ENCODE measurements around the gene IFNG-AS1. TPM values are rescaled to one million over a fixed set of nuclear protein-coding genes. Genes with fewer than 3 reads are reported as not detected.

IFNG-AS1 gene
- total RNA-seq (1 to 10 TPM in 2 of 10 donors, under 1 TPM in 5, not detected in 3; 0.13 to 1.7 (median 0.46) TPM), polyA plus RNA-seq (under 1 TPM in 1 of 2 donors, not detected in 1; 0.37 TPM)
- long read RNA-seq, donor 1, result 0 reads
- long read RNA-seq, donor 2, result 0 reads
- long read RNA-seq, donor 3, result 0 reads

DNA sequence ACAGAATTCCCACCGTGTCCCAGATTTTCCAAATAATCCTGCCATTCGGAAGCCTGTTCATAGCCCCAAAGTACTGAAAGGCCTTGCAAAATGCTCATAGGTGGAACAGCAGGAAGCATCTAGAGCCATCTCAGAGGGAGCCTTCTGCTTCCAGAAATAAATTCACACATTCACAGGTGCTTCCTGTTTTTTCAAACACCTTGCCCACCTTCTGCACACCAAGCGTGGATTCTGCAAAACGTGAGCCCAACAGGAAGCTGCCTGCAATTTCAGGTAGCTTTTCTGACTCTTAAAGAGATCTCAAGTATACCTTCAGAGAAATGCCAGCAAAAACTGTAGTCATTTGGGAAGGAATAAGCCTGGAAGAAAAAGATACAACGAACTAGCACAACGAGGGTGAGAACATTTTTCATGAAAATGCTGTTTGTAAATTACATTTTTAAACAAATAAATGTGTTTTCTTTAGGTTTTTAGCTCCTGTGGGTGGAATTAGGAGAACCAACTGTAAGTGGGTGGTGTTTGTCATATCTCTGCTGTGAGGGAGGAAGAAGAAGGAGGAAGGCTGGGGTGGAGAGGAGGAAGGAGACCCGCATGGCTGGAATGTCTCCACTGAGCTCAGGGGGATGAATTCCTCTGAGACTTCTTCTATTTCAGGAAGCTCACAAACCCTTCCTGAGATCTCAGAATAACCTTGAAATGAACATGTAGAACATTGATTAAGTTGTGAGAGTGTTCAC is at the start of gene IFNG-AS1:
Gene IFNG-AS1 (plus strand): TSS at position 264 of the 737 bp plus-strand sequence.
- TF ChIP-seq, protein P1, sequence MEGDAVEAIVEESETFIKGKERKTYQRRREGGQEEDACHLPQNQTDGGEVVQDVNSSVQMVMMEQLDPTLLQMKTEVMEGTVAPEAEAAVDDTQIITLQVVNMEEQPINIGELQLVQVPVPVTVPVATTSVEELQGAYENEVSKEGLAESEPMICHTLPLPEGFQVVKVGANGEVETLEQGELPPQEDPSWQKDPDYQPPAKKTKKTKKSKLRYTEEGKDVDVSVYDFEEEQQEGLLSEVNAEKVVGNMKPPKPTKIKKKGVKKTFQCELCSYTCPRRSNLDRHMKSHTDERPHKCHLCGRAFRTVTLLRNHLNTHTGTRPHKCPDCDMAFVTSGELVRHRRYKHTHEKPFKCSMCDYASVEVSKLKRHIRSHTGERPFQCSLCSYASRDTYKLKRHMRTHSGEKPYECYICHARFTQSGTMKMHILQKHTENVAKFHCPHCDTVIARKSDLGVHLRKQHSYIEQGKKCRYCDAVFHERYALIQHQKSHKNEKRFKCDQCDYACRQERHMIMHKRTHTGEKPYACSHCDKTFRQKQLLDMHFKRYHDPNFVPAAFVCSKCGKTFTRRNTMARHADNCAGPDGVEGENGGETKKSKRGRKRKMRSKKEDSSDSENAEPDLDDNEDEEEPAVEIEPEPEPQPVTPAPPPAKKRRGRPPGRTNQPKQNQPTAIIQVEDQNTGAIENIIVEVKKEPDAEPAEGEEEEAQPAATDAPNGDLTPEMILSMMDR (IDR thresholded peaks at IDR 0.05), result no peak

DNA sequence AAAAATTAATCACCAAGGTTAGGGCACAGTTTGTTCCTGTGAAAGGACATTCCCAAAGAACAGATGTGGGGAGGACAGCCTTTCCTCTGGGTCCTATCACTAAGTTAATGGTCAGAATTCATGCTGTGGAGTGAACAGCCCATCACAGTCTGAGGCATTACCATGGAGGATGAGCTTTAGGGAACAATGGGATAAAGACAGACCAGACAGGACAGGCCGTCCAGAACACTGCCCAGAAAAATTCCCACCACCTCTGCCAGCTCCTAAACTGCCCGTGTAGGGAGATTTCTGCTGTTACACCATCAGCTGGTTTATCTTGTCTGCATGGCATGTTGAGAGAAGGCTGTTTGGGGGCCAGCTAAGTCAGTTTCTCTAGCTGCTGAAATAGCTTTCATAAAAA is 49.6 kb upstream of the IFNG-AS1 start:
- DNase-seq (no peak), ATAC-seq (peak in 7 of 8 donors; percentile 34 to 93 (median 56))
- intact Hi-C loops (cut with DNase I), result loop anchor here in 9 of 10 donors (5.0 to 10.0 kb wide), 12 partner anchors 152 to 587 kb away; partner anchors contain the start of gene DYRK2 (in 2 of the 9)
- Histone ChIP-seq H3K36me3 (no peaks in the 10 kb centered on the region), H3K27me3 (no peaks in the 10 kb centered on the region), H3K27ac (peak overlapping the region in 6 of 10 donors; percentile 19 to 67 (median 39)), H3K4me1 (peaks cover 0 to 26% (median 8%) of the 10 kb centered on the region in 9 donors), H3K9me3 (no peaks in the 10 kb centered on the region), H3K4me3 (no peak overlapping the region)
- 40 to 44% methylated on average over 2 of the region's 2 CpGs for WGBS, 2 donors
- TF ChIP-seq, protein P1 (IDR thresholded peaks at IDR 0.05), result no peak

More for the DNA sequence above, at the start of gene IFNG-AS1:
- ATAC-seq (no peak), DNase-seq (no peak)
- Histone ChIP-seq H3K27me3 (peaks cover 0 to 6% (median 0%) of the 10 kb centered on the region in 7 donors), H3K36me3 (no peaks in the 10 kb centered on the region), H3K27ac (peak within 1 kb of the TSS in 1 of 10 donors; percentile 63), H3K4me1 (no peaks in the 10 kb centered on the region), H3K9me3 (no peaks in the 10 kb centered on the region), H3K4me3 (peak within 1 kb of the TSS in 1 of 10 donors; percentile 26)
- 47 to 57% methylated on average over 7 of the region's 7 CpGs for WGBS, 2 donors
- intact Hi-C loops (cut with DNase I), result no loop called here

DNA sequence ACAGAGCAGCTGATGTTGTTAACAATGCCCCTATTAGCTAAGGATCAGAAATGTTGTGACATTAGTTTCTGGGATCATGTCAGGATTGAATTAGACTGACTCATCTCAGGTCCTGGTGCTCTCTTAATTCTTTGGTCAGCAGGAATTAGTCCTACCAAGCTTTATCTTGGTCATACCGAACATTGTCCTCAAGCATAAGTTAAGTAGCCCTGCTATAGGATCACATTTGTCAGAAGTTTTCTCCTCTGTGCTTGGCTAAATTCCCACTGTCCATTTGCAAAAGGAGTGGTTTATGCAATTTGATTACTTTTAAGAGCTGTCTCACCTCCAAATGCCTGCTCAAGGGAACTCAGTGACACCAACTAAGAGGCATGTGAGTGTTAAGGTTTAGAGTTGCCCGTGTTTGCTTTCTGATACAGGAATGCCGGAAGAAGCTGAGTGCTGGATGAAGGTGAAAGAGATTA is 48.4 kb upstream of the IFNG-AS1 start:
- H3K9me3 ChIP-seq, result no peaks in the 10 kb centered on the region
- H3K27me3 ChIP-seq, result no peaks in the 10 kb centered on the region
- H3K36me3 ChIP-seq, result no peaks in the 10 kb centered on the region
- WGBS, 2 donors, result 28 to 39% methylated on average over 3 of the region's 3 CpGs
- no peak overlapping the region for H3K4me3 ChIP-seq
- intact Hi-C loops (cut with DNase I), result loop anchor here in 9 of 10 donors (5.0 to 10.0 kb wide), 10 partner anchors 154 to 589 kb away; partner anchors contain the start of gene DYRK2 (in 2 of the 9)
- TF ChIP-seq, protein P1 (IDR thresholded peaks at IDR 0.05), result no peak
- DNase-seq, result no peak
- H3K4me1 ChIP-seq, result peaks cover 0 to 26% (median 8%) of the 10 kb centered on the region in 9 donors
- peak in 1 of 8 donors; percentile 35 for ATAC-seq
- peak overlapping the region in 5 of 10 donors; percentile 23 to 67 (median 52) for H3K27ac ChIP-seq

DNA sequence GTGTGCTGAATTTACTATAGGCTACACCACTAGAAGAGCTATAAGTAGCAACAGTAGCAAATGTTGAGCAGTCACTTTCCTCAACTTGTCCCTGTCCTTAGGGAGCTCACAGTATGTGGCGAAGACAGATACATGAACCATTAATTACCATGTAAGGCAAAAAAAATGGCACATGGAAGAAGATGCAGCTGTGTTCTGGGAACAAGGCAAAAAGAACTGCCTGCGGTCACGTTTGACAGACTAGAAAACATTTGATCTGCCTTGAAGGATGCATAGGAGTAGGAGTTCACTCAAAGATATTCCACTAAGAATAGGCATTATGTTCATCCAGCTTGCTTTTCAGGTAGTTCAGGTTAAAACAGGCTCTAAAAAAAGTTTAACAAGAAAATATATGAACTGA is 46.5 kb upstream of the IFNG-AS1 start:
- WGBS, 2 donors, result 66 to 81% methylated on average over 3 of the region's 3 CpGs
- H3K36me3 ChIP-seq, result no peaks in the 10 kb centered on the region
- no peaks in the 10 kb centered on the region for H3K27me3 ChIP-seq
- no peak for DNase-seq
- no peaks in the 10 kb centered on the region for H3K9me3 ChIP-seq
- peak in 1 of 8 donors; percentile 6 for ATAC-seq
- peak overlapping the region in 6 of 10 donors; percentile 15 to 53 (median 45) for H3K27ac ChIP-seq
- intact Hi-C loops (cut with DNase I), result loop anchor here (1.0 to 10.0 kb wide), 15 partner anchors 155 to 590 kb away; partner anchors contain the start of gene DYRK2 (in 3 of the 10)
- TF ChIP-seq, protein P1 (IDR thresholded peaks at IDR 0.05), result no peak
- peaks cover 0 to 26% (median 8%) of the 10 kb centered on the region in 9 donors for H3K4me1 ChIP-seq
- no peak overlapping the region for H3K4me3 ChIP-seq

Data from heart right ventricle (tissue), 16 donors.